CD4-positive, alpha-beta T cell treated with Interleukin-1 beta for 1 hour (primary cell): ENCODE measurements around the gene FAM107B.

Experiments
- DNase-seq, 2 donors: peaks; one replicate each; pipeline ENCODE4 v3.0.0-alpha.2; 2020 to 2022

FAM107B gene

GRCh38 chr10:14550471-14550981 is 224.2 kb downstream of the FAM107B start:
- no peak for DNase-seq

DNA sequence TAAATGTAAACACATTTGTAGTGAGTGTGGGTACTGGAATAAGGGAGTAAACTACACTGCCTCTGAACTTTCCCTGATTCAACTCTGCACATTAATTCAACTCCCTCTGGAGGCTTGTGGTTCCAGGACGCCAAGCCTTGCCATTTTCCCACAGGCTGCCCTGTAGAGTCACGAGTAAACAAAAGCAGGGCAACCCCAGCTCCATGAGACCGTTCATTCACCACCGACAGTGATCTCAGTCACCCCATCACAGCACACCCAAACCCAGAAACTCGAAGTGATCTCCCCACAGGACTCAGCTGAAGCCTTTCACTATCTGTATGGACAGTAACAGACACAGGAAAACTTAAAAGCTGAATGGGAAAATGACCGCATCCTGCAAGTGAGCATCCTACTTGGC is 225.2 kb downstream of the FAM107B start:
- no peak for DNase-seq

- no peak for DNase-seq
Measured at GRCh38 chr10:14548970-14549369, 225.7 kb downstream of the FAM107B start.

DNA sequence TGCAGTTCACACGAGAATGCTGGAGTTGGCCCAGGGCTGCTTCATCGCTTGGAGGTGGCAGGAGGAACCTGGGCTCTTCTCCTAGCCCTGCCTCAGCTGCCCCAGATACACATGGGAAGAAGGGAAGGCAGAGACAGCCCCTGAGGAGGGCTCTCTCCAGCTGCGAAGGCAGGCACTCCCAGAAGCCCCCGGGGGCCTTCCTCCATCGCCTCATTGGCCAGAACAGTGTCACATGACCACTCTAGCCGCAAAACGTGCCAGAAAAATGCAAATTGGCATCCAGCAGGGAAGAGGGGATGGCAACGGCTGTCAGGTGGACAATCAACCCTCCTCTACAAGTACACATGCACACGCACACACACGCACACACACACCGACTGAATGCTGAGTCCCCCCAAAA is 226.2 kb downstream of the FAM107B start:
- DNase-seq, result no peak

DNA sequence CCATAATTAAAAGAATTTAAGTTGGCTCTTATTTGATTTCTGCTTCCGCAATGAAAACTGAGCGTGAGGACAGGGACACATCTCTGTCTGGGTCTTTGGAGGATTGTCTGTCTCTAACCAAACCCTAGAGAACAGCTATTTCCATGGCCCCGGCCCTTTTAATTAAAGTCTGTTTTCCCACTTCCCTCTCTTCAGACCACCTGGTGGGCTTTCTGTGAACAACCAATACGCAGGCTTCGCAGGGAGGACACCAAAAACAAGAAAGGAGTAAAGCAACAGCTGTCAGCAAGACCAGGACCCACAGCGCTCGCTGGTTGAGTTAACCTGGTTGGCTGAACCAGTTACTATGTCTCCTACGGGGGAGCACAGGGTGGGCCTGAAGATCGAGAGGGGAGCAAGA is 226.9 kb downstream of the FAM107B start:
- no peak for DNase-seq

DNA sequence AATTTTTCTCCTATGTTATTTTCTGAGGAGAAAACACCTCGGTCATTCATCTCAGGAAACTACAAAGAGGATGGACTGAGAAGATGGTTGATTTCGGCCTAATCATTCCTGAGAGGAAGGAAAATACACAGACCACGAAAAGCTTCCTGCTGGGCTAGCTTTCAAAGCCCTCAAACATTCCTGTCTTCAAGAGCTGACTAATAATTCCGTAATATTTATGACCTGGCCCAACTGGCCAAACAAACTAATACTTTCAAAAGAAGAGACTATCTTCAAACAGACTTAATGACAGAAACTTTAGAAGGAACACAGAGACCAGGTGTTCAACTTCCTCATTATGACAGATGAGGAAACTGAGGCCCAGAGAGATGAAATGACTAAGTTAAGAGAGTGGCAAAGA is 228.9 kb downstream of the FAM107B start:
- DNase-seq, result no peak

DNA sequence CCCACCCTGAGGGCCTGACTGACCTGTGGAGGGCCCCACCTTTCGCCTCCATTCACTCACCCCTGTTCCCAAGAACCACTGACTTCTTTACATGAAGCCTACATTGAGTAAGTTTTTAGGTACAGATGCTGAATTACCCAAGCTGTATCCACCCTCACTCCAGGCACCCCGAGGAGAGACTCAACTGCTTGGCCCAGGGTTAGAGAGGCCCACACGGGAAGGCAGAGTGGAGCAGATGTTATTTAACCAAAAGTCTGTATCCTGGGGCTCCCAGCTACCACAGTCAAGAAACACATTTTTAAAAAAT is 230.8 kb downstream of the FAM107B start:
- no peak for DNase-seq

- peak; percentile 45 to 65 for DNase-seq
Measured at GRCh38 chr10:14543046-14543903, 231.4 kb downstream of the FAM107B start.

- no peak for DNase-seq
Measured at GRCh38 chr10:14541379-14541778, 233.3 kb downstream of the FAM107B start.

- no peak for DNase-seq
Measured at GRCh38 chr10:14540611-14541010, 234.1 kb downstream of the FAM107B start.

- DNase-seq, result no peak
Measured at GRCh38 chr10:14540062-14540461, 234.6 kb downstream of the FAM107B start.

DNA sequence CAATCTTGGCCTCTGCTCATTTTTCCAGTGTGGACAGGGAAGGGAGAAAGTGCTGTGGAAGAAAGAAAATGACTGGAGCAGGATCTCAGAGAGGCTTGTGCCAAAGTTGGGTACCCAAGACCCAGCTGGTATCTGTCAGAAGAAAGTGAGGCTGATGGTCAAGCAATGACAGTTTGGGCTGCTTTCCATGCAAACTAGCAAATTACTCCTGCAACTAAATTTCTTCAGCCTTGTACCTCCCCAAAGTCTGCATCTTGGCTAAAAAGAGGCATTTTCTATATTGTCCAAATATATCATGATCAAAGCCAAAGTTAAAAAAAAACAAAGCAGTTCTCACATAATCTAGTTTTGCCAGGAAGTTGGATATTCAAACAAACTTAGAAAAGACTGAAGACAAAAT is 235.5 kb downstream of the FAM107B start:
- no peak for DNase-seq

GRCh38 chr10:14536241-14537213 is 238.2 kb downstream of the FAM107B start:
- DNase-seq, result peak; percentile 58 to 59

- DNase-seq, result no peak
Measured at GRCh38 chr10:14535457-14536130, 239.1 kb downstream of the FAM107B start.

- DNase-seq, result no peak
Measured at GRCh38 chr10:14534152-14534551, 240.5 kb downstream of the FAM107B start.

GRCh38 chr10:14533295-14533694 is 241.4 kb downstream of the FAM107B start:
- DNase-seq, result no peak

DNA sequence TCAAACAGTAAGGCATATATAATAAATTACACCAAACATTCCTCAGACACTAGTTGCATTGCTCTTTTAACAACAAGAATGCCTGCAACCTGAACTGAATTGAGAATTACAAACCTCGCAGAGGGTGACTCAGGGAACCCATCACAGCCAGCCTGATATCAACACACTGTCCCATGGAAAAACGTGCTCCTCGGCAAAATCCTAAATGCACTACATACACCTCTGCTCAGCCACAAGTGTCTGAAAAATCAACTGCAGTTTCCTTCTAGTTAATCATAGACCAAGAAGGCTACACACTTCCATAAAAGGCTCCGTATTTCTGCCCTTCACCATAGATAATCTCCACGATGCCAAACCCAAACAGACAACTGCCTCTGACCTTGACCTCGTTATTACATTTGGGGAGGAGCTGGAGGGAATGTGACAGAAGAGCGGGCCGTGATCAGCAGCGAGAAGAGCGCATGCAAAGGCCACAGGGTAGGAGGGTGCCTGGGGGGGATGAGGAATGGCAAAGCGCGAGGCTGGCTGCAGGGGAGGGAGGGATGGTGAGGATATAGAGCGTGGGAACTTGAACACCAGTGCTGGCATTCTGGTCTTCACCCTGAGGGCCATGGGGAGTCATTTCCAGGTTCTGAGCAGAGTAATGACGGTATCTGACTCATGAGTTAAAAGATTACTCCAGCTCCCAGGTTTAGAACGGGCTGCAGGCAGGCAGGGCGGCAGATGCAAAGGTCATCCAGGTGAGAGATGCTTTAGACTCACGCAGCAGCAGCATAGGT is 242.0 kb downstream of the FAM107B start:
- no peak for DNase-seq

GRCh38 chr10:14531974-14532373 is 242.7 kb downstream of the FAM107B start:
- DNase-seq, result no peak

- no peak for DNase-seq
Measured at GRCh38 chr10:14530465-14530864, 244.2 kb downstream of the FAM107B start.

- no peak for DNase-seq
Measured at GRCh38 chr10:14529351-14529750, 245.3 kb downstream of the FAM107B start.

- DNase-seq, result peak in 1 of 2 donors; percentile 55
Measured at GRCh38 chr10:14528450-14528849, 246.2 kb downstream of the FAM107B start.

- no peak for DNase-seq
Measured at GRCh38 chr10:14527915-14528314, 246.8 kb downstream of the FAM107B start.
